ENCODE results near the gene HCLS1.
"Not testable (repeated sequence)": the region's sequence is repeated elsewhere in the genome, so short reads cannot be mapped to it uniquely, and the experiment has no call there.

Gene HCLS1

DNA sequence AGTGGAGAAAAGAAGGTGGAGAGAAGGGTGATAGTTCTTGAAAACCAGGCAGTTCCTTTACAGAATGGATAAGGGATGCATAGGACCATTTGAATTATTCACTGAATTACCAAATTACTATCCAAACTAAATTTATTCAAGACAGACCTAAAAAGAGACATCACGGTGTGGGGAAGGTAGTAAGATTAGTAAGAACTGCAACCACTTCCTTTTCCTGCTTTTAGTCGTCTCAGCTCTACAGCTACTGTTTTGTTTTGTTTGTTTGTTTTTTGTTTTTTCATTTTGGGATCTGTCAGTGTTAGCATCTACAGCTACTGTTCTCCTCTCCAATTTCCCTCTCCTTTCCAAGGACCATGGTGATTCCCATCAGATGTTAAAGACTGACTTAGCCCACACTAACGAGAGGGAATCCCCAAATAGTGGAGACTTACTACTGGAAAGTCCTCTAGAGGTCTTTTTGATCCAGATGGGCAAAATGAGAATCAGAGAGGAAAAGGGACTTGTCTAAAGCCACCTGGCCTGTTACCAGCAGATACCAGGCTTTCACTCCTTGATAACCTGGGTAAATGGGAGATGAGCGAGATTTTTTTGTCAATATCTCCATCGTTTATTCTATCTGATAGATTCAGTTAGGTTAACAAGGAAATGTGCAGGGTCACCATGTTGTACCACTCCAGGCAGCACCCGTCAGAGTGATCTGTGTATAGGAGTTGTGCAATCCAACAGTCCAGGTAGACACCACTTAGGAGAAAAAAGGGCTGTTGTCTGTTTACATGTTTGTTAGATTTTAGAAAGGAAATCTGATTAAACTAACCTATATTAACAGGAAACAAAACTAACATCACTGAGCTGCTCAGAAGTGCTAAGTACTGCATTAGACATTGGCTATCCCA, 6.0 kb downstream of the HCLS1 start:
- DNase-seq = no peak

DNA sequence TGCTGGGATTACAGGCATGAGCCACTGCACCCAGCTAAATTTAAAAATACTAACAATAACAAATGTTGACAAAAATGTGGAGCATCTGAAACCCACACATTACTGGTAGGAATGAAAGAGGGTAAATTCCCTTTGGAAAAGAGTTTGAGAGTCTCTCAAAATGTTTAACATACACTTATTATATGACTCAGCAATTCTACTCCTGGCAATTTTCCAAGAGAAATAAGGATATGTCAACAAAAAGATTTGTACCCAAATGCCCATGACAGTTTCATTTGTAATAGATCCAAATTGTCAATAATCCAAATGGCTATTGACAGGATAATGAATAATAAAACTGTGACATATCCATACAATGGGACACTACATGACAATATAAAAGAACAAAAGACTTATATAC, 9.0 kb downstream of the HCLS1 start:
- DNase-seq = no peak

DNA sequence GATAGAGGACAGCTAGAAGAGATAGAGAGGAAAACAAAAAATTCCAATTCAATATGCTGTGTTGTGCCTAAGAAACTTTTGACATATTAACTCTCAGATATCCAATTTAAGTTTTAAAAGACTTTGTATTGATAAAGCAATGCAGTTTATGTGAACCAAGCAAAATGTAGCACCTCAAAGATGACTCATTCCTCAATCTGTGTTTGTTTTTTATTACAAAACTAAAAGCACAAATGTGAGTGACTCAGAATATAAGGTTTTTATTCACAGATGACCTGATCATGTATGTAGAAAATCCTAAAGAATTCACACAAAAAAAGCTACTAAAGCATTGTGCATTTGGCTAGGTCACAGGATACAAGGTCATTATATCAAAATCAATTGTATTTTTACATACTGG, 11.1 kb downstream of the HCLS1 start:
- DNase-seq = no peak

DNA sequence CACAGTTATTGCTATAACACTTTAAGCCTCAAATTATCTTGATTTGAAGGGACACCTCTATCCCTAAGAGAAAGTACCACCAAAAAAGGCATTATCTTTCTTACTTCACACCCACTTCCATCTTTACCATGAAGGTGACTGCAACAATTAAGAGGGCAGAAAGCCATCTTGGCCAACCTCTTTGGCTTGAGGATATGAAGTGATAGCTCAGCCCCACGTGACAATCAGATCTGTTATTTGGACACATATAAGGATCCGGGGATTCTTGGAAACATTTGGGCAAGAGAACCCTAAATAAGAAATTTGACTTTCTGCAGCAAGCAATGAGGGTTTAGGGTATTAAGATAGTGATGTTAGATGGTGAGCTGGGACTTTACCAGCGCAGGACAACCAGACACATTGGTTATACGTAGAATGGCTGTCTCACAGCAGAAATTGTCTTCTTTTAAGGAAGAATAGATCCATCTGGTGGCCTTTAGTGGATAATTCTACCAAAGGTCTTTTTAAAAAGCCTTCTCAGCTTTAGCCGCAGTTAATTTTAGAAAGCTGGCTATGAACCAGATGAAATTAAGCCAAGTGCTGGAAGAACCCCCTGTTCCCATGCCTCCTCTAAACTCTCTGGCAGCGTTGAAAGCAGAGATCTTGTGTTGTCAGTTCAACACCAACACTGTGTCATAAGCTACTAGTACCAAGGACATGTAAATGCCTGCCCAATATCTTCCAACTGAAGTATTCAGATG, 12.3 kb downstream of the HCLS1 start:
- DNase-seq = no peak

DNA sequence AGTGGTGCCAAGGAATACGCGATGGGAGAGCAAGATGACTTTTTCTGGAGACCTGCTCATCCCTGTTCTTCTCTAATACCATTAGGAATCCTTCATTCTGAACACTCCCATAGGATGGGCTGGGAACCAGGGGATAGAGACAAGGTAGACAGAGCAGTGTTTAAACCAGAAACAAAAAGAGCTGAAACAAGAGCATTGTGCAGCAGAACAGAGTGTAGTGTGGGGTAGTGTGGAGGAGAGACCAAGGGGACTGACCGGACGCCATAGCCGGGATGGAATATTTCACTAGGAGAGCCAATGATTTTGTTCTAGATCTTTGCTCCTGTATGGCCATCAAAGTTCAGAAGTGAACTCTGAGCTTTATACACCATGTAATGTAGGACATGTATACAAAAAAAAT, 15.6 kb downstream of the HCLS1 start:
- DNase-seq = no peak

DNA sequence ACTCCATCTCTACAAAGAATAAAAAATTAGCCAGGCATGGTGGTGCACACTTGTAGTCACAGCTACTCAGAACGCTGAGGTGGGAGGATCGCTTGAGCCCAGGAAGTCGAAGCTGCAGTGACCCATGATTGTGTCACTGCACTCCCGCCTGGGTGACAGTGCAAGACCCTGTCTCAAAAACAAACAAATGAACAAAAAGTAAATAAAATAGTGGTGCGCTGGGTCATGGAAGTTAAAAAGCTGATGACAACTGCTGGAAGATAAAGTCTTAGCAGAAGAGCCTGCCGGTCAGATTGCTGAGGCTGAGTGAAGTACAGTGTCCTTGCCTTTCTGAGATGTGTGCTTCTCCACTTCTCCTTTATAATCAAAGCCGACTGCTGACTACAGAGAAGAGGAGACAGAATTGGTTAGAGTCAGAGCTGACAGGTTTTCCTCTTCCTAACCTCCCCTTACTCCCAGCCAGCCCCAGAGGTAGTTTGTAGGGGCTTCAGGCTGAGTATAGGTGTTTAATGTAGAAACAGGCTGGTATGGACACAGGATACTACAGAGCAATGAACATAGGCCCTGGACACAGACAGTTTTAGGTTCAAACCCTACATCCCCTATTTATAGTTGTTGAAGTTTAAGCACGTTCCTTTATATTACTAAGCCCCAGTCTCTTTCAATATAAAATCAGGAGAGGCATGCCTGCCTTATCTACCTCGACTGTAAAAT, 17.9 kb downstream of the HCLS1 start:
- no peak for DNase-seq

DNA sequence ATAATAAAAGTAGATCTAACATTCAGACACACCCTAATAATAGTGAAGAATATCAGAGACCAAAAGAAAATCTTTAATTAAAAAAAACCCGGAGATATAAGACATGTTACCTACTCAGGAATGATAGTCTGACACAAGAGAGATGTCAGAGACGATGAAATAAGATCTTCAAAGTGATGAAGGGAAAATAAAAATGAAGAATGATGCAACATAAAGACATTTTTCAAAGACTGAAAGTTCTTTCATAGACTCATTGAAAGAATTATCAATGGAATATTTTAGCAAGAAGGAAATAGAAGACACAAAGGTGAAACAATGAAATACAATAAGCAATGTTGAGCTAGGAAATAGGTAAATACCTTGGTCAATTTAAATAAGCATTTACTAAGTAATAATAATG, 19.6 kb downstream of the HCLS1 start:
- no peak for DNase-seq

DNA sequence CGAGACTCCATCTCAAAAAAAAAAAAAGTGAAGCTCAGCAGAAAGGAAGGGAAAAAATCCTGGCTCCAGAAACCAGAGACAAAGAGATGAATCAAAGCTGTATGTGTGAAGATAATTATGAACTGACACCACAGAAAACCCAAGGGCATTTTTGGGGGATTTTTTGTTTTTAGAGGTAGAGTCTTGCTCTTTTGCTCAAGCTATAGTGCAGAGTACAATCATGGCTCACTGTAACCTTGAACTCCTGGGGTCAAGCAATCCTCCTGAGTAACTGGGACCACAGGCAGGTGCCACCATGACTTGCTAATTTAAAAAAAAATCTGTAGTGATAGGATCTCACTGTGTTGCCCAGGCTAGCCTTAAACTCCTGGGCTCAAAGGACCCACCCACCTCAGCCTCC, 22.8 kb downstream of the HCLS1 start:
- DNase-seq = no peak

DNA sequence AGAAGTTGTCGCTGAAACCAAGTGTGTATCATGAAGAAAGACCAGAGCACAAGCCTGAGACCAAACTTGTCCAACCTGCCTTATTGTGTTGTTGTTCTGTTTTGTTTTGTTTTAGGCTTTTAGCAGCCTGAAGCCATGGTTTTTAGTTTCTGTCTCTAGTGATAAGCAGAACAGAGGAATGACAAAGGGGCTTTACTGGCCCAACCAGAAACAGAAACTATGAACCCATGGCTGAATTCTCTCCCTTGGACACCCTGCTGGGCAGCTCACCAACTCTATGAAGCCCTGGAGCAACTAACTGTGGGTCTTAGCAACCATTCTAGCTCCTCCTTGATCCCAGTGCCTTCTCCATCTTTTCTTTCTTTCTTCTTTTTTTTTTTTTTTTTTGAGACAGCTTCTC, 30.3 kb downstream of the HCLS1 start:
- DNase-seq = no peak

DNA sequence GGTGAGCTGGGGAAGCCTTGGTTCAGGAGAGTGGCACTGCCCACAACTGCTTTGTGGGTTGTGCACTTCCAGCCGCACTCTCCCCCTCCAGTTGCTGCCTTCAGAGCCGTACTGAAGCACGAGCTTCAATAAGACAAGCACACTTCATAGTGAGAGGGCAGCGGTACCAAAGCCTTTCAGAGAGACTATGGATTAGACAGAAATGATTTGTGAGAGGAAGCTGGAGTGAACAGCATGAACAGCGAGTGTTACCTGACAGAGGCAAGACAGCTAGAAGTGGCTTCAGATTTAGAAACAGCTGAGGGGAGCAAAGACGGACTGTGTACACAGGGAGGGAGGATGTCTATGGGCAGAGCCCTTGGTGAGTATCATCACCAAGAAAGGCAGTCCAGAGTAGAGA, 31.1 kb downstream of the HCLS1 start:
- no peak for DNase-seq

DNA sequence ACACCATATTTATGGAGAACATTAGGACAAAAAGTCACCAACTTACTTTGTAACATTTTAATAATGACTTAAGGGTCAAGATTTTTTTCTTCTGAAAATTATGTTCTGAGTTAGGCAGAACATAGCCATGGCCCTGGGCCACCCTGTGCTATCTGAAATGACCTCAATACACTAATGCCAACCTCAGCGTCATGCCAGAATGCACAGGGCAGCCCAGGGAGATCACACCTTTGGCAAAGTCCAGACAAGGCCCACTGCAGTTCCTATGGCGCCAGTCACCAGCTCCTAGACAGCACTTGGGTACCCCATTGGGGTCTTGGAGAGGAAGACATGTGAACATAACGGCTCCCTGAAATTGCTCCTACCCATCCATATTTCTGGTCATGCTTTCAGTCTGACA, 33.1 kb downstream of the HCLS1 start:
- DNase-seq = no peak

DNA sequence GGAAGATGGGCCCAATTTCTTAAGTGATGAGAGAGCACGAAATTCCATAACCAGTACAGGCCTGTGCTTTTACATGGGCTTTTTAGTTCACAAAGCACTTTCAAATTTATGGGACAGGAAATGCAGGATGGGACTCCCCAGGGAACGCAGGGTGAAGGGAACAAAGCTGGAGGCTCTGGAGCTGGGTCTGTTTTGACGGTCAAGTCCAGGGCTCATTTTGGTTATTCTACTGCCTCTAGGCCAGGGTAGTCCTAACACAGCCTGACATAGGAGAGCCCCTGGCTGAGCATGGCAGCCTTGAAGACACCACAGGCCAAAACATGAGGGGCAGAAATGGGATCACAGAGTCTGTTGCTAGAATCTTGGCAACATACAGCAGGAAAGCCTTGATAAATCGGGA, 33.5 kb downstream of the HCLS1 start:
- DNase-seq = no peak

DNA sequence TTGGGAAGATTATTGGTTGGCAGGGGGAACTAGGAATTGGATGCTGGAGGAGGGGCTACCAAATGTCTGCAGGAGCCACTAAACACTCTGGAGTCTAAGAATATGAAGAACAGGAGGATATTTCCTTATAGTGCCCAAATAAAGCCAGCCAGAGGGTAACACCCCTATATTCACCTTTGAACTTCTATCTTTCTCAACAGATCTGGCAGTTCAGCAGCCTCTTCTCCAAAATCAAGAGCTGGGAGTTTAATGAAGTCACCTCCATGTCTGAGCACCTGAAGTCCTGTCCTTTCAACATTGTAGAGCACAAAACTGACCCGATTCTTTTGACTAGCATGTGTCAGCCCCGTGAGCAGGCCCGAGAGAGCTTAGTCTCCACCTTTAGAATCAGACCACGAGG, 34.2 kb downstream of the HCLS1 start:
- no peak for DNase-seq

DNA sequence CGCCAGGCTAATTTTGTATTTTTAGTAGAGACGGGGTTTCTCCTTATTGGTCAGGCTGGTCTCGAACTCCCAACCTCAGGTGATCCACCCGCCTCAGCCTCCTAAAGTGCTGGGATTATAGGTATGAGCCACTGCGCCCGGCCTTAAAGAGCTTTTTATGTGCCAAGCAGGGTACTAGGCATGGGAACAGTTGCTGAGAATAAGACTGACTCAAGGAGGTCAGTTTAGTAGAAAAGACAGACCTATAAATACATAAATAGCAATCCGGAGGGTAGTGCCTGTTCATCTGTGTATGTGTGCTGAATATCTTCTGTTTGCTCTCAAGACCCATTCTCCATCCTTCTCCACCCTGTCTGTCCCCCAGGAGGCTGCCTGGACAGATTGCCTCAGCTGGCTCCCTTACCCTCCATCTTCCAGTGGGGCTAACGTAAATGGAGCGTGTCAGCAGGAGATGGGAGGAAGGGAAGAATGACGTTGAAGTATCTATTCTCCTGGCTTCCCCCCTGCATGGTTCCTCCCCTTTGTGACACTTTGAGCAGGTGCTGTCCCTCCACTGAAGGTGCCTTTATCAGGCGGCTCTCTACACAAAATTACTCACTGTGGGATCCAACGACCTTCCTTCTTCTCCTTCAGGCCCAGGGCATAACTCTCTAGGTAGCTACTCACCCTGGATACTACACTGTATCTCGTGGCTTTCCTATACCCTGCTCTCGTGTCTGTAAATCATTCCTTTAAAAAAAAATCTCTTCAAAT, 36.4 kb downstream of the HCLS1 start:
- no peak for DNase-seq

DNA sequence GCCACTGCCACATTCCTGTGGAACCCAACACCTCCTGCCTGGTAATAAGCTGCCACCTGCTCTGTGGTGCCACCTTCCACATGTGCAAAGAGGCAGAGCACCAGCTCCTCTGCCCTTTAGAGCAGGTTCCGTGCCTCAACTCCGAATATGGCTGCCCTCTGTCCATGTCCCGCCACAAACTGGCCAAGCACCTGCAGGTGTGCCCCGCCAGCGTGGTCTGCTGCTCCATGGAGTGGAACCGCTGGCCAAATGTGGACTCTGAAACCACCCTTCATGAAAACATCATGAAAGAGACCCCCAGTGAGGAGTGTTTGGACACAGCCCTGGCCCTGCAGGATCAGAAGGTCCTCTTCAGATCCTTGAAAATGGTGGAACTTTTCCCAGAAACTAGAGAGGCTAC, 39.2 kb downstream of the HCLS1 start:
- no peak for DNase-seq

DNA sequence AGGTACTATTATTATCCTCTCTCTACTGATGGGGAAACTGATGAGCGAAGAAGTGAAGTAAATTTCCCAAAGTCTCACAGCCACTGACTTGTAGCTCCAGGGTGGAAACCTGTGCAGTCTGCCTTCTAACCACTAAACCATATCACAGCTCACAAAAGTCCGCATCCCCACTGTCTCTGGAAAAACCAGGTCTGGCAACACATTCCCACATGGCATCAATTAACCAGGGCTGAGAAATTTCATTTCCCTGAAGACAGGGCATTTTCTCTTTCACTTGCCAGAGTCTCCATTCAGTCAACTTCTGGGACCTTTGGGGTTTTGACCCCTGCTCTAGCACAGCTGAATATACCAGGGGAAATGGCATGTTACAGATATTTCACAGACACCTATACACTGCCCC, 41.0 kb downstream of the HCLS1 start:
- DNase-seq = no peak

DNA sequence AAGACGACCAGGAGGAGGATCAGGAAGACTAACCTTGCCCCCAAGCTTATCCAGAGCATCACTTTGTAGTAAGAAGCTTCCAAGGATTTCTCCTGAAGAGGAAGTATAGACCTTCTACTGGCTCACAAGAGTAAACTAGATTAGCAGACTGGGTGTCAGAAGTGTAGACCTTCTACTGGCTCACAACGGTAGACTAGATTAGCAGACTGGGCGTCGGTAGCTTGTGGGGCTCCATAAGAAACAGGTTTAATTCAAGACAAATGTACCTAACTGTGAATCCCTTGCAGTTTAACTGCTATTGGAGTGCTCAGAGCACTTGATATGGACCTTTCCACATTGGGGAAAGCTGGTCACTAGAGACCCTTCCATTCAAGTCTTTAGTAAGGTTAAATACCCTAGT, 54.6 kb downstream of the HCLS1 start:
- no peak for DNase-seq

DNA sequence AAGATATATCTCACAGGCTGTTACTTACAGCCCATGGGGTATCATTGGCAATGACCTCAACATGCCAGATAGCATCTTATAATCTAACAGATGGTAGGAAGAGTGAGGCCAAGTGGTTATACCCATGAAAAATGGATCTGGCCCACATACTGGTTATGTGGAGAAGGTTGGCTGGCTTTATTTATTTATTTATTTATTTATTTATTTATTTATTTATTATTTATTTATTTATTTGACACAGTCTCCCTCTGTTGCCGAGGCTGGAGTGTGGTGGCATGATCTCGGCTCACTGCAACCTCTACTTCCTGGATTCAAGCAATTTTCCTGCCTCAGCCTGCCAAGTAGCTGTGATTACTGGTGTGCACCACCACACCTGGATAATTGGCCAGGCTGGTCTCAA, 55.9 kb downstream of the HCLS1 start:
- no peak for DNase-seq

DNA sequence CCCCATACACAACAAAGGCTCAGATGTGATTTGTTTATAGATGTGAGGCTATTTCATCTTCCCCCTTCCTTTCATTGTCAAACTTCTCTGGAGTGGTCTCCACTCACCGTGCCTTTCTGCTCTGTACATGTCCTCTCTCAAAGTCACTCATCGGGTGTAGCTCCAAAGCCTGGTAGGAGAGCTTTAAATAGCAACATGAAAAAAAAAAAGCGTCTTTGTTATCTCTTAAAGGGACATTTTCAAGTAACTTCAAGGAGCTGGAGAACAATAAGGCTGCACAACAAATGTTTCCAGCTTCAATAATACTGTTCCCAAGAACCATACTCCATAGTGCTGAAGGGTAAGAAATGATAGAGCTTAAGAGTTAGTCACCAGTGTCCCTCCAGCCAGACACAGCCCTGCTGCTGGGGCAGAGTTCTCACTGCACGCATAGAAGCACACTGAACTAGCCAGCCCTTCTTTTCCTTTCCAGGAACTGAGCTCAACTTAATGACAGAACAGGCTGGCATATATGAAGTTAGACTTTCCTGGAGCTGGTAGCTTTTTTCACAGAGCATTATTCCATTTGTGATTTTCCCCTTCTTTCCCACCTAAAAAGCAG, 59.4 kb downstream of the HCLS1 start:
- no peak for DNase-seq

DNA sequence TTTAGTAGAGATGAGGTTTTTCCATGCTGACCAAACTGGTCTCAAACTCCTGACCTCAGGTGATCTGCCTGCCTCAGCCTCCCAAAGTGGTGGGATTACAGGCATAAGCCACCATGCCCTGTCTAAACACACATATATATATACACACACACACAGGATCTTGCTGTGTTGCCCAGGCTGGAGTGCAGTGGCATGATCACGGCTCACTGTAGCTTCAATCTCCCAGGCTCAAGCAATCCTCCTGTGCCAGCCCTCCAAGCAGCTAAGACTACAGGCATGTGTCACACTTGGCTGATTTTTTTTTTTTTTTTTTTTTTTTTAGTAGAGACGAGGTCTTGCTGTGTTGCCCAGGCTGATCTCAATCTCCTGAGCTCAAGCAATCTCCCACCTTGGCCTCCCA, 60.8 kb downstream of the HCLS1 start:
- DNase-seq = not testable (repeated sequence)

DNA sequence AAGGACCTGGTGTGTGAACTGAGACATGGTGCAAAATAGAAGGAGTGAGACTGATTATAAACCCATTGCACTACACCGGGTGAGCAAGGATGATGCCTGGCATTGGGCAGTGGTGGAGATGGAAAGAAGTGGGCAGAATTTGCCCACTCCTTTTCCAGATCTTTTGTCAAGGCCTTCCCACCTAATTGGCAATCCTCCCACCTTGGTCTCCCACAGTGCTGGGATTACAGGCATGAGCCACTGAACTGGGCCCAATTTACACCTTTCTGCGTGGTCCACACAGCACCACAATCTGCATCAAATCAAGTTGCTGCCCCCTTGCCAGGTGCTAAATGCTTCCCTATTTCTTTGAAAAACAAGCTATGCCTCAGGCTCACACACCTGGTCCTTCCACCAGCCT, 62.1 kb downstream of the HCLS1 start:
- DNase-seq = no peak

DNA sequence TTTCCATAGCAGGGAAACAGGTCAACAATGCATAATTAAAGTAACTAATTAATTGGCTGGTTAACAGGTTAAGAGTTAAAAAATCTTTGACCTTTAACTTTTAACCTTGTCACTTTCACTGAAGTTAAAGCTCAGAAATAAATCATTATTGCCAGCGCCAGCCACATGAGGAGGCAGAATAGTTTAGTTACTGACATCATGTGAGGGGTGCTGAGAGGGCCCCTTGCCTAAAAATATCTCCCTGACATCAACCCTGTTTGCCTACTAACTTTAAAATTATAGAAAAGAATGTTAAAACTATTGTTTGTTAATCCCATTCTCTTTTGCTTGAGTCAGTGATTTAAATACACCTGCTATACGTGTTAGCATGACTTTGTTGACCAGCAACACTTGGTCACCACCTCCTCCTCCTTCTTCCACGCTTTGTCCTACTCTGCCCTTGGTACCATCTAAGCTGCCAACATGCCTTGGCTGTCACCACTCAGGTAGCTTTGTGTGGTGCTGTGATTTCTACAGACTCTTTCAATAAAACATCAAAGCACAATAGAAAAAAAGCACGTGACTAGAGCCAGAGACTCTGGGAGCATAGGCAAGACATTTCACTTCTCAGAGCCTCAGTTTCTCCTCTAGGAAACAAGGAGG, 64.8 kb downstream of the HCLS1 start:
- no peak for DNase-seq
